HEK293 (cell line): ENCODE measurements around the gene SGCG.

Experiments used
- CTCF ChIP-seq: fragments of 450-650 bp; formaldehyde crosslinking; IDR thresholded peaks from 2 replicates; pipeline ENCODE4 v1.5.1; 2016; ENCODE audit warnings: missing biosample characterization, missing genetic modification characterization
- HOXD13 ChIP-seq: sonication (generic); formaldehyde crosslinking; IDR thresholded peaks from 2 replicates; pipeline ENCODE4 v1.8.0; 2022; ENCODE audit warnings: missing genetic modification reagents, borderline replicate concordance
- REPIN1 ChIP-seq: fragments of 450-650 bp; formaldehyde crosslinking; IDR thresholded peaks from 2 replicates; pipeline ENCODE4 v1.5.1; 2017; ENCODE audit warnings: missing biosample characterization, missing genetic modification characterization, low read depth
- YY1 ChIP-seq: fragments of 450-650 bp; formaldehyde crosslinking; IDR thresholded peaks from 2 replicates; pipeline ENCODE4 v1.5.1; 2018; ENCODE audit warnings: missing biosample characterization, missing genetic modification characterization
- ZBTB17 ChIP-seq: fragments of 450-650 bp; formaldehyde crosslinking; IDR thresholded peaks from 2 replicates; pipeline ENCODE4 v1.5.1; 2016; ENCODE audit warnings: missing biosample characterization, missing genetic modification characterization
- ZNF239 ChIP-seq: fragments of 450-650 bp; formaldehyde crosslinking; IDR thresholded peaks from 2 replicates; pipeline ENCODE4 v1.5.1; 2016; ENCODE audit warnings: missing biosample characterization, missing genetic modification characterization
- ZNF37A ChIP-seq: fragments of 450-650 bp; IDR thresholded peaks from 2 replicates; pipeline ENCODE4 v1.5.1; 2018; ENCODE audit warnings: missing biosample characterization, missing genetic modification characterization
- ZNF558 ChIP-seq: fragments of 450-650 bp; formaldehyde crosslinking; IDR thresholded peaks from 2 replicates; pipeline ENCODE4 v1.5.1; 2016; ENCODE audit warnings: missing biosample characterization, missing genetic modification characterization
- ZNF768 ChIP-seq: fragments of 450-650 bp; formaldehyde crosslinking; IDR thresholded peaks from 2 replicates; pipeline ENCODE4 v1.5.1; 2018; ENCODE audit warnings: missing biosample characterization, mild to moderate bottlenecking, missing genetic modification characterization
- TF ChIP-seq, protein P1 (sequence below): fragments of 450-650 bp; formaldehyde crosslinking; IDR thresholded peaks from 2 replicates; pipeline ENCODE4 v1.5.1; 2016; ENCODE audit warnings: missing biosample characterization, missing genetic modification characterization

GRCh38 chr13:23182142-23182541, 1.4 kb downstream of the SGCG start:
- TF ChIP-seq, protein P1, sequence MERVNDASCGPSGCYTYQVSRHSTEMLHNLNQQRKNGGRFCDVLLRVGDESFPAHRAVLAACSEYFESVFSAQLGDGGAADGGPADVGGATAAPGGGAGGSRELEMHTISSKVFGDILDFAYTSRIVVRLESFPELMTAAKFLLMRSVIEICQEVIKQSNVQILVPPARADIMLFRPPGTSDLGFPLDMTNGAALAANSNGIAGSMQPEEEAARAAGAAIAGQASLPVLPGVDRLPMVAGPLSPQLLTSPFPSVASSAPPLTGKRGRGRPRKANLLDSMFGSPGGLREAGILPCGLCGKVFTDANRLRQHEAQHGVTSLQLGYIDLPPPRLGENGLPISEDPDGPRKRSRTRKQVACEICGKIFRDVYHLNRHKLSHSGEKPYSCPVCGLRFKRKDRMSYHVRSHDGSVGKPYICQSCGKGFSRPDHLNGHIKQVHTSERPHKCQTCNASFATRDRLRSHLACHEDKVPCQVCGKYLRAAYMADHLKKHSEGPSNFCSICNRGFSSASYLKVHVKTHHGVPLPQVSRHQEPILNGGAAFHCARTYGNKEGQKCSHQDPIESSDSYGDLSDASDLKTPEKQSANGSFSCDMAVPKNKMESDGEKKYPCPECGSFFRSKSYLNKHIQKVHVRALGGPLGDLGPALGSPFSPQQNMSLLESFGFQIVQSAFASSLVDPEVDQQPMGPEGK: no peak
- TF ChIP-seq ZBTB17 (tag by site-specific recombination) (no peak), CTCF (no peak), REPIN1 (tag by site-specific recombination) (no peak), ZNF239 (tag by site-specific recombination) (no peak), HOXD13 (CRISPR knock-in tag) (no peak), YY1 (tag by site-specific recombination) (no peak), ZNF558 (tag by site-specific recombination) (no peak), ZNF768 (tag by site-specific recombination) (no peak), ZNF37A (tag by site-specific recombination) (no peak)
